ES-I3 (cell line): ENCODE measurements around the gene CHURC1.

Experiments
- H3K36me3 ChIP-seq: 2 replicates; pipeline ENCODE4 v1.6.1; 2013; ENCODE audit warnings: mild to moderate bottlenecking, low read length, control low read depth, moderate library complexity; ENCODE audit not compliant: insufficient read depth
- H3K4me1 ChIP-seq: 2 replicates; pipeline ENCODE4 v1.6.1; 2013; ENCODE audit warnings: mild to moderate bottlenecking, control low read depth, low read length; ENCODE audit not compliant: insufficient read depth
- H3K9ac ChIP-seq: 2 replicates; pipeline ENCODE4 v1.6.1; 2013; ENCODE audit warnings: low read depth, mild to moderate bottlenecking, low read length, moderate library complexity
- H3K9me3 ChIP-seq: 2 replicates; pipeline ENCODE4 v1.6.1; 2013; ENCODE audit warnings: mild to moderate bottlenecking, low read length, moderate library complexity; ENCODE audit not compliant: control insufficient read depth, insufficient read depth

The CHURC1 gene

DNA sequence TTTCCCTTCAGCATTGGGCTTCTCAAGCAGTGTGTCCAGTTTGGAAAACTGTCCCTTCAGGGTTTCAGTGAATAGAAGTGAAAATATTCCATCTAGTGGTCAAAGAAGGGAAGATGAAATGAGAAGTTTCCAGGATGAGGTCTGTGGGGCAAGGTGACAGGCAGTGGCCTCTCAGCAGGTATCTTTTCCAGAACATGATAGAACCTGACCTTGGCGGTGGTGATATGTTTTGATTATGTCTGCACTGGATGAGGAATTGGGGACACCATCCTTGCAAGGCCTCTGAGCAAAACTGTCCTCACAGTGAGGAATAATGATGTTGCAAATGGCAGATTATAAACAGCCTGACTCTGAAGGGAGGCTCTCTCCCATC, 23.6 kb downstream of the CHURC1 start:
- H3K36me3 ChIP-seq = no peaks in the 10 kb centered on the region
- H3K9ac ChIP-seq = no peak overlapping the region
- peaks cover 7% of the 10 kb centered on the region; the same call in 1 of the 2 replicates for H3K4me1 ChIP-seq
- no peaks in the 10 kb centered on the region for H3K9me3 ChIP-seq

DNA sequence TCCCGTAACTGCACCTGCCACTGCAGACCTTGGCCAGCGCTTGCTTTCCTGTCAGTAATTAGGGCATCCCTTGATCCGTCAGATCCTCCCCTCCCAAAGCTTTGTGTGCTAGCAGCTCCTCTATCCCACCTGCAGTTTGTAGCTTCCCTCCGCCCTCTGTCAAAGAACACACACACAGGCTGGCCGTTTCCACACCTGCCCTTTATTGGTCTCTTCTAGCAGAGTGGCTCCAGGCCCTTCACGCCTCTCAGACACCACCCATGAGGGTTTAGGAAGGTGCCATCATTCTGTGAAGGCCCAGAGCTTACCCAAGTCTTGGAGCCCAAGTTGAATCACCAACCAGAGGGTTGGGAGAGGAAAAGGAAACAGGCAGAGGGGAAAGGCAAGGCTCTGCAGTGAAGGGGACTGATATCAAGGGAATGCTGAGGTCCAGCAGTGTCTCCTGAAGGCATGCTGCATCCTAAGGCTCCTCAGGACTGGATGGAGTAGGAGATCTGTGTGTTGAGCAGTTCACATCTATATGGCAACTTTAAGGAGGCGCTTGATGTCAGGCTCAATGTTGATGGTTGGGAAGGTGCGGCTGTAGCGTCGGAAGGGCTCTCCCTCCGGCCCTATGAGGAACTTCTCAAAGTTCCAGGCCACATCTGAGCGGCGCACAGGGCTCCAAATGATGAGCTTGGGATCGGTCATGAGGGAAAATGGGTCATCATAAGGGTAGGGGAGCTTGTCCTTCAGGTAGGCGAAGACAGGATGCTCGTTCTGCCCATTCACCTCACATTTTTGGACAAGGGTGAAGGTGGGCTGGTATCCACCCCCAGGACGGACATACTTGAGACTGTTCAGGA, 24.9 kb downstream of the CHURC1 start:
- Histone ChIP-seq H3K4me1 (peaks cover 12% of the 10 kb centered on the region; the same call in 1 of the 2 replicates), H3K9me3 (no peaks in the 10 kb centered on the region), H3K9ac (no peak overlapping the region)

DNA sequence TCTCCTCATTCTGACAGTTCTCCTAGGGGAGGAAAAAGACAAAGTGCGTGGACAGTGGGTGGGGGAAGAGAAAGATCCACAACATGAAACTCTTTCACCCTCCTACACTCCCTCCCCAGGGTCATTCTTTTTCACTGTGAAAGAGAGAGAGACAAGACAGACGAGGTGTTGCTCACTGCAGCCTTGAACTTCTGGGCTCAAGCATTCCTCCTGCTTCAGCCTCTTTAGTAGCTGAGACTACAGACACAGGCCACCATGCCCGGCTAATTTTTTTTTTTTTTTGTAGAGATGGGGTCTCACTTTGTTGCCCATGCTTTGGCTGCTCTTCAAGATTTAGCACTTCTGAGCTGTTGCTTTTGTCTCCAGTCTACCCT, 25.5 kb downstream of the CHURC1 start:
- Histone ChIP-seq H3K9me3 (no peaks in the 10 kb centered on the region), H3K9ac (no peak overlapping the region), H3K4me1 (peaks cover 15% of the 10 kb centered on the region; the same call in 1 of the 2 replicates), H3K36me3 (no peaks in the 10 kb centered on the region)

More for the DNA sequence above, 24.9 kb downstream of the CHURC1 start:
- no peaks in the 10 kb centered on the region for H3K36me3 ChIP-seq

DNA sequence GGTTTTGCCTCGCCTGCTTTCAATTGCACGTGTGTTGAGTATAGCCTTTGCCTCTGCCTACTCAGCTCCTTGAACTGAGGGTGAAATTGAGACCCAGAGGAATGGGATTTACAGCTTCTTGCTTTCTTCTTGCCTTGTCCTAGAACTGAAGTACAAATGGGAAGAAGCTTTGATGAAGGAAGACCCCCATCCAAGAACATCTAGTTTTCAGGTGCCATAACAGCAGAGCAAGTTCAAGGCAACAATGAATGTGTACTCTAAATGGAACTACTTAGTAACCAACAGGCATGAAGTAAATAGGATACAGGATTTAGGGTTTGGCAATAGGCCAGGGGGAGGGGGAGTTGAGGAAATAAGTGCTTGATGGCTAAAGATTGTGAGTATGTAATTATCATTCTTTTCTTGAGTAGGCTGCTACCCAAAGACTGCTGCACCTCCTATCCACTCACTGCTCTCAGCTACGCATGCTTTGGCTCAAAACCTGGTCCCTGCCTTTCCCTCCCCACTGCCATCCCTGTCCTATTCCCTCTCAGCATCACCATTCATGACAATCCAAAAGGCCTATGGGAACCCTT, 26.2 kb downstream of the CHURC1 start:
- Histone ChIP-seq H3K9me3 (no peaks in the 10 kb centered on the region), H3K4me1 (peaks cover 15% of the 10 kb centered on the region; the same call in 1 of the 2 replicates), H3K36me3 (no peaks in the 10 kb centered on the region), H3K9ac (no peak overlapping the region)

DNA sequence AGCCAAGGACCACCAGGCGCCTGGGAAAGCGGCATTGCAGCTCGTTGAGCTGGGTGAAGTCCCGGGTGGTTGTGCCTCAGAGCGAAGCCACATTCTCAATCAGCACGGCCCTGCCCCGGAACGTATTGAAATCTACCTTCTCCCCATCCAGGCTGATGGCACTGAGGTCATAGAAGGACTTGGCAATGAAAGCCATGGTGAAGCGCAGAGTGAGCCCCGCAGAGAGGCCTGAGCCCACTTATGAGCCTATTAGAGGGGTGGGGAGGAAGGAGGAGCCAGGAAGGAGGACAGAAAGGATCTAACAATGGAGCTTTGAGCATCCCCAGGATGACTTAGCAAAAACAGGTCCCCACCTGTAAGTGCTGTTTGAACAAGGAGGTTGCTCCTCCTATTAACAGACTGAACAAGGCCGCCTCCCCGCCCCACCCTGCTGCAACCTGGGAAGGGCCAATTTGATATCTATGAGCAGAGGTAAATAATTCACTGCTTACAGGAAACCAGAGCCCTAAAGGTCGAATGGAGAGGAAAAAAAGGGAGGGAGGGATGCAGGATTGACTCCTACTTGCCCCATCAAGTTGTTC, 28.4 kb downstream of the CHURC1 start, which contains the start of gene GPX2:
Gene GPX2 (minus strand): TSS at position 215 of the 581 bp plus-strand sequence. CDS start 19 bp downstream, at position 196.
- peaks cover 15% of the 10 kb centered on the region; the same call in 1 of the 2 replicates for H3K4me1 ChIP-seq
- no peaks in the 10 kb centered on the region for H3K9me3 ChIP-seq
- peaks cover 2% of the 10 kb centered on the region; the same call in 1 of the 2 replicates for H3K36me3 ChIP-seq
- no peak within 1 kb of the TSS for H3K9ac ChIP-seq

DNA sequence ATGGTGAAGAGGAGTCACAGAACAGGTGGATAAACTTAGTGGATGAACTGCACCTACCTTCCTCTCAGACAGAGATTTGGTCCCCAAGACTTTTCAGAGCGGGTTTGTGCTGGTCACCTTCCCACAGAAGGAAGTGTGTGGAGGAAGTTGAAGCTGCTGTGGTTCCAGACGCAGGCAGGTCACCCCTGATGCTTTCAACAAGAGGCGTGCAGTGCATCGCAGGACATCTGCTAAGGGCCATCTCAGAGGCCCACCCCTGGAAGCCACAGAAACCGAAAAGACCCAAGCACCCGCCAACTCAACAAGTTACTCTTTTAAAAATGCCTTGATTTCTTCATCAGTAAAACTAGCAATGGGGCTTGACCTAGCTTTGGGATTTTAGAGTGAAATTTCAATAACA, 29.3 kb downstream of the CHURC1 start:
- Histone ChIP-seq H3K9me3 (no peaks in the 10 kb centered on the region), H3K4me1 (peaks cover 15% of the 10 kb centered on the region; the same call in 1 of the 2 replicates), H3K9ac (no peak overlapping the region), H3K36me3 (peaks cover 2% of the 10 kb centered on the region; the same call in 1 of the 2 replicates)

DNA sequence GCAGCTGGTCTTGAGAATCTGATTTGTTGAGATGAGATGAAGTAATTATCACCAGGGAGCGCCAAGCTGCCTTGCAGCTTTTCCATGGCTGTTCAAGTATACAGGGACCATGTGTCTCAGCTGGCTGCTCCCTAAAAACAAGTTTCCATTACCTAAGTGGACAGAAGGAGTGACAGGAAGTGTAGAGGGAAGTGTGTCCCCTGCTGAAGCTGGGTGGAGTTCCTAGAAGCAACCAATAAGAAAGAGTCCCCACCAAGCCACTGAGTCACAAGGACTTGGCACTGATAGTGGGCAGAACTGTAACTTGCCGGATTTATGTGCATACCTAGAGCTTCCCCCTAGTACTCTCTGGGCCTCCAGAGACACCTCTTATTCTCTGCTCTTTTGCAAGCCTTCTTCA, 29.8 kb downstream of the CHURC1 start:
- Histone ChIP-seq H3K36me3 (peaks cover 2% of the 10 kb centered on the region; the same call in 1 of the 2 replicates), H3K4me1 (peaks cover 15% of the 10 kb centered on the region; the same call in 1 of the 2 replicates), H3K9me3 (no peaks in the 10 kb centered on the region), H3K9ac (no peak overlapping the region)

DNA sequence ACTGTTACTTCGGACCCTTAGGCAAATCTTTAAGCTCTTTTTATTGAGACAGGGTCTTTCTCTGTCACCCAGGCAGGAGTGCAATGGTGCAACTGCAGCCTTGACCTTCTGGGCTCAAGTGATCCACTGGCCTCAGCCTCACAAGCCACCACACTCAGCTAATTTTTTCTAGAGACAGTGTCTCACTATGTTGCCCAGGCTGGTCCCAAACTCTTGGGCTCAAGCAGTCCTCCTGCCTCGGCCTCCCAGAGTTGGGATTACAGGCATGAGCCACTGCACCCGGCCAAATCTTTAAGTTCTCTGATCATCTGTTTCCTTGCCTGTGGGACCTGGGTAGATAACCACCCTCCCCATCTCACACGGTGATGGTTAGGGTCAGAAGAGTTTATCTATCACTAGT, 30.6 kb downstream of the CHURC1 start:
- H3K9ac ChIP-seq = no peak overlapping the region
- peaks cover 2% of the 10 kb centered on the region; the same call in 1 of the 2 replicates for H3K36me3 ChIP-seq
- H3K9me3 ChIP-seq = no peaks in the 10 kb centered on the region
- H3K4me1 ChIP-seq = peaks cover 15% of the 10 kb centered on the region; the same call in 1 of the 2 replicates

DNA sequence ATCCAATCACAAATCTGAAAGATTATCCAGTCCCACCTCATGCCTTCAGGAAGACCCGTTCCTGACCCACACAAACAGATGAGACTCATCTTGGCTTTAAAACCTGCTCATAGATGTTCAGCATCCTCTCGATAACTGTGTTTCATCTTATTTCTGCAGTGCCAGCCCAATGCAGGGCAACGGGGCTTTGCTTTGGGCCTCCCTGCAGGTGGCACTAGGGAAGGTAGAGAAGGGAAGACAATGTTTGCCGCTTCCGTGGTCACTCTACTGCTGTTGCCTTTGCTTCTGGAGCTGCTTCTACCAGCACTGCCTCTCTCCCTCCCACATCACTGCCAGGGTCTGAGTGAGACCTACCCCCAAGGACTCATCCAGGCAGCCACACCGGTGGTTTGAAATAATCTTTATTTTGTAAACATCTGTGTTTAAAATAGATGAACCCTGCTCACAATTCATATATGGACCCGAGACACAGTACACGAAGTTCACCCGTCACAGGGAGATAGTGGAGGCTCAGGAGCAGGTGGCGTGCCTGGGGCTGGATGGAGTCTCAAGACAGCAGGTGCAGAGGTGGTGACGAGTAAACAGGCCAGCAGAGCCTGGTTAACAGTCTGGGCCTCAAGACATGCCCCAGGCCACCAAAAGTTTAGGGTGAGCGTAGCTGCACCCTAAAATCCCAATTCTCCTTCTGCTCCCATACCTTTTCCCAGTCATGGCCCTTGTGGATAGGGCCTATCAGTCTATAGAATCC, 31.4 kb downstream of the CHURC1 start:
- H3K4me1 ChIP-seq = peaks cover 15% of the 10 kb centered on the region; the same call in 1 of the 2 replicates
- peaks cover 2% of the 10 kb centered on the region; the same call in 1 of the 2 replicates for H3K36me3 ChIP-seq
- no peaks in the 10 kb centered on the region for H3K9me3 ChIP-seq
- H3K9ac ChIP-seq = no peak overlapping the region

DNA sequence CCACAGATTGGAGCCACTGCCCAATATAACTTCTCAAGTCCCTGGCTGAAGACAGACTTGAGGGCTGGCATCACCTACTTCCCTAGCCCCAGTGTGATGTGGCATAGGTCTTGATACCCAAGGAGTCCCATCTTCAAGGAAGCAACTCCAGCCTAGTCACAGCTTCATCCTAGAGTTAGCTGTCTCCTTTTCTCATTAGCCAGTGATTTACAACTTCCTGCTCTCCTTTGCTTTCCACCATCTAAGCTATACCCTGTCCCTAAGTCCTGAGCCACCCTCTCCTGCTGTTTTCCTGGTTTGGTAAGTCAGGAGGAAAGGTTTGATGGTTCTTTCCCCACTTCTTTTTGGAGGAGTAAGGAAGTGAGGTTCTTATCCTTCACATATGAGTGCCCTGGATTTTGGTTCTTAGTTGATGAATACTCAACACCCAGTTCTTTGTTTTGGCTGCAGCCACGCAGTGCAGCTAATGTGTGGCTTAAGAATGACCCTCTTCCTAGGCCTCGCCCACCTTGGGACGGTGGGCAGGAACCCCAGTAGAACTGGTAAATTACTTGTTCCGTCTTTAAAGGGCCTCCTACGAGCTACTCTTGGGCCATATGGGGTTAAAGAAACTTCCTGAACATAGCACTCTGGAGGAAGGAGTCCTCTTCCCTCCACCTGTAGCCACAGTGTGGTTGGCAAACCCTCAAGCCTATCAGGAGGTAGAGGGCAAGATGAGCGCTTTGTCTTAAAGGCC, 32.2 kb downstream of the CHURC1 start:
- peaks cover 15% of the 10 kb centered on the region; the same call in 1 of the 2 replicates for H3K4me1 ChIP-seq
- no peaks in the 10 kb centered on the region for H3K9me3 ChIP-seq
- peaks cover 2% of the 10 kb centered on the region; the same call in 1 of the 2 replicates for H3K36me3 ChIP-seq
- no peak overlapping the region for H3K9ac ChIP-seq

DNA sequence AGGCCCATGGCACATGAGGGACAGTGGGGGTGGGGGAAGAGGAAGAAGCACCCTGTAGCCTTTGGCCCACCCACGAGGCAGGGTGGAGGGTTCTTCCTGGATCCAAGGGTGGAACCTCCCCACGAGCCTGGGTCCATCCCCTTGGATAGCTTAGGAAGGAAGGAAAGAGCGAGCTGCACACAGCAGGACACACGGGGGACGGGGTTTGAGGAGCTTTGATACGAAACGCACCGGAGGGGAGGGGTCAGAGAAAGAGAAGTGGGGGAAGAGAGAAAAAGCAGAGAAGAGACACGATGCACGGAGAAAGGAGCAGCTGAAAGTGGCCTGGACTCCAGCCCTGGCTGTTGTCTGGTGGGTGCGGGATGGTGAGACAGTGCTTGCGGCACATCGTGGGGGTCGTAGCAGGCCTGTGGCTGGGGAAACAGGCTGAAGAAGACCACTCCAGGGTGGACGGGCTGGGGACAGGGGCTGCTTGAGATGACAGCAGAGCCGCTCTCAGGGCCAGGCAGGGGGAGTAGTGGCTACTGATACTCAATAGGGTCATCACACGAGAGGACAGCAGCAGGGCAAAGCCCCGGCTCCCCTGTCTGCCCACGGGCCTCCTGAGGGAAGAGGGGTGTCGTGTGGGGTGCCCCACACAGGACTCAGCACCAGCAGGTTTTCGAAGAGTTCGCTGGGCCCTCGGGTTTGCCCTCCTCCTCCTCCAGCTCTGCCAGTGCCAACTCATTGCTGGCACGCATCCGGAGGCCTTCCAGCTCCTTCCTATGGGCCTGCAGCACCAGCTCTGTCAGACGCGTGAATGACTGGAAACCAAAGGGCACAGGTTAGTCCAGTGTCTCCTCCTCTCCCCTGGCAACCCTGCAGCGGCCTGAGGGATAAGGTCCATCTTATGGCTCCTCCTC, 33.7 kb downstream of the CHURC1 start:
- H3K9ac ChIP-seq = no peak overlapping the region
- peaks cover 2% of the 10 kb centered on the region; the same call in 1 of the 2 replicates for H3K36me3 ChIP-seq

DNA sequence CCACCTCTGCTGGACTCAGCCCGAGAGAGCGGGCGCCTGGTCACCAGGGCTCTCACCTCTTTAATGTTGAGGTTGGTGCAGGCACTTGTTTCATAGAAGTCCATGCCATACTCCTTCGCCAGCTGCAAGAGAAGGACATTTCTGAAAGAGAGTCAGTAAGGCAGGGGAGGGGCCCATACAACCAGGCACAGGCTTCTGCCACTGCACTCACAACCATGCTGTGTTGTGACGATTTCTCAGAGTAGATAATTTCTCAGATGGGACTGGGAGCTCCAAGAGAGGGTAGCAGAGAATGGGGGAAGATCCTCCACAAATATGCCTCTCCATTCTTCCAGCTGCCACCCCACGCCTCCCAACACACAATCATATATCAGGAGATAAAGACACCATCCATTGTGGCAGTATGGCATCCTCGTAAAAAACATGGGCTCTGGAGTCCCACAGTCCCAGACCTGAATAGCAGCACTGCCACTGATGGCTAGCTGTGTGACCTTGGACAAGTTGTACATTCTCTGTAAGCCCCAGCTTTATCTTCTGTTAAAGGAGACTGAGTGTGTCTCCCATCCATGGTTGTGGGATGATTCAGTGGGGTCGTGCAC, 34.5 kb downstream of the CHURC1 start:
- peaks cover 8% of the 10 kb centered on the region; the same call in 1 of the 2 replicates for H3K4me1 ChIP-seq
- H3K36me3 ChIP-seq = peaks cover 2% of the 10 kb centered on the region; the same call in 1 of the 2 replicates
- H3K9me3 ChIP-seq = no peaks in the 10 kb centered on the region
- no peak overlapping the region for H3K9ac ChIP-seq

More for the DNA sequence above, 33.7 kb downstream of the CHURC1 start:
- Histone ChIP-seq H3K4me1 (peaks cover 7% of the 10 kb centered on the region; the same call in 1 of the 2 replicates), H3K9me3 (no peaks in the 10 kb centered on the region)
